ENCODE measurements around the gene ATRNL1.
"Not testable (repeated sequence)": the region's sequence is repeated elsewhere in the genome, so short reads cannot be mapped to it uniquely, and the experiment has no call there.

The ATRNL1 gene

GRCh38 chr10:115129752-115130151 is 36.6 kb downstream of the ATRNL1 start:
- Histone ChIP-seq H3K9me3 (ENCODE audit: control insufficient read depth, low read length) (no peaks in the 10 kb centered on the region), H3K36me3 (ENCODE audit: control insufficient read depth, insufficient read depth, low read length) (no peaks in the 10 kb centered on the region), H3K27ac (ENCODE audit: low read depth, low read length, severe bottlenecking) (no peak overlapping the region), H3K4me1 (ENCODE audit: control insufficient read depth, insufficient read depth, low read length, poor library complexity, severe bottlenecking) (no peaks in the 10 kb centered on the region), H3K4me3 (ENCODE audit: extremely low read depth, insufficient read depth, low read length, poor library complexity, severe bottlenecking) (no peak overlapping the region)

GRCh38 chr10:115136616-115137015 is 43.5 kb downstream of the ATRNL1 start:
- no peaks in the 10 kb centered on the region for H3K36me3 ChIP-seq (ENCODE audit: control insufficient read depth, insufficient read depth, low read length)
- no peaks in the 10 kb centered on the region for H3K4me1 ChIP-seq (ENCODE audit: control insufficient read depth, insufficient read depth, low read length, poor library complexity, severe bottlenecking)
- H3K9me3 ChIP-seq (ENCODE audit: control insufficient read depth, low read length), result peaks cover 6% of the 10 kb centered on the region
- H3K27ac ChIP-seq (ENCODE audit: low read depth, low read length, severe bottlenecking), result no peak overlapping the region
- H3K4me3 ChIP-seq (ENCODE audit: extremely low read depth, insufficient read depth, low read length, poor library complexity, severe bottlenecking), result no peak overlapping the region

GRCh38 chr10:115141254-115141653 is 48.1 kb downstream of the ATRNL1 start:
- no peaks in the 10 kb centered on the region for H3K36me3 ChIP-seq (ENCODE audit: control insufficient read depth, insufficient read depth, low read length)
- H3K4me3 ChIP-seq (ENCODE audit: extremely low read depth, insufficient read depth, low read length, poor library complexity, severe bottlenecking), result no peak overlapping the region
- H3K27ac ChIP-seq (ENCODE audit: low read depth, low read length, severe bottlenecking), result no peak overlapping the region
- no peaks in the 10 kb centered on the region for H3K4me1 ChIP-seq (ENCODE audit: control insufficient read depth, insufficient read depth, low read length, poor library complexity, severe bottlenecking)
- peaks cover 6% of the 10 kb centered on the region for H3K9me3 ChIP-seq (ENCODE audit: control insufficient read depth, low read length)

GRCh38 chr10:115157357-115157756 is 64.2 kb downstream of the ATRNL1 start:
- Histone ChIP-seq H3K36me3 (ENCODE audit: control insufficient read depth, insufficient read depth, low read length) (no peaks in the 10 kb centered on the region), H3K9me3 (ENCODE audit: control insufficient read depth, low read length) (no peaks in the 10 kb centered on the region), H3K4me1 (ENCODE audit: control insufficient read depth, insufficient read depth, low read length, poor library complexity, severe bottlenecking) (no peaks in the 10 kb centered on the region), H3K4me3 (ENCODE audit: extremely low read depth, insufficient read depth, low read length, poor library complexity, severe bottlenecking) (no peak overlapping the region), H3K27ac (ENCODE audit: low read depth, low read length, severe bottlenecking) (no peak overlapping the region)
- WGBS, 2 experiments (ENCODE audit: insufficient coverage in 2 of 2), result 29 to 83% methylated on average over 1 of the region's 2 CpGs

DNA sequence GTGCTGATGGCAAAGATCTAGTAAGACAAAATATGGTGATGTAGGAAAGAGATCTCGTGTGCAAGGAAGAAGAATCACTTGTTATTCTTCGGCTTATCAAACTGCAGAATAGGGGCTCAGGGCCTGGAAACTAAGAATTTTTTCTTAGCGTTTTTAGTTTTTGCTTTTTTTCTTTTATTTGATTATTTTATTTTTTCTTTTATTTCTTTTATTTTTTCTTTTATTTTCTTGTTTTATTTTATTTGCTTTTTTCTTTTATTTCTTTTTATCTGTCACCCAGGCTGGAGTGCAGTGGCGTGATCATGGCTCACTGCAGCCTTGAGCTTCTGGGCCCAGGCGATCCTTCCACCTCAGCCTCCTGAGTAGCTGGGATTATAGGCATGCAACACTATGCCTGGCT is 70.0 kb downstream of the ATRNL1 start:
- Histone ChIP-seq H3K27ac (ENCODE audit: low read depth, low read length, severe bottlenecking) (no peak overlapping the region), H3K36me3 (ENCODE audit: control insufficient read depth, insufficient read depth, low read length) (no peaks in the 10 kb centered on the region), H3K9me3 (ENCODE audit: control insufficient read depth, low read length) (no peaks in the 10 kb centered on the region), H3K4me1 (ENCODE audit: control insufficient read depth, insufficient read depth, low read length, poor library complexity, severe bottlenecking) (no peaks in the 10 kb centered on the region), H3K4me3 (ENCODE audit: extremely low read depth, insufficient read depth, low read length, poor library complexity, severe bottlenecking) (no peak overlapping the region)
- 95 to 98% methylated on average over 3 to 4 of the region's 5 CpGs for WGBS, 2 experiments (ENCODE audit: insufficient coverage in 2 of 2)

DNA sequence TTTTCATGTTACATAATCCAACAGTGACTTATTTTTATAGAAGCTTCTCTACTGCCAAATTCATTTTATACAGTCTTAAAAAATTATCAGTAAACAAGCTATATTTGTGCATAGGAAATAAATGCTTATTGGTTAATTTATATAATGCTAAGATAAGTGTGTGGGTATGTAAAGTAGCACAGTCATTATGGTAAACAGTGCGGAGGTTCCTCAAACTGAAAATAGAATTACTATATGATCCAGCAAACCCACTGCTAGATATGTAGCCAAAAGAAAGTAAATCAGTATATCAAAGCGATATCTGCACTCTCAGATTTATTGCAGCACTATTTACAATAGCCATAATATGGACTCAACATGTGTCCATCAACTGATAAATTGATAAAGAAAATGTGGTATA is 71.1 kb downstream of the ATRNL1 start:
- no CpG with 5 or more reads among the region's 2 CpGs for WGBS, 2 experiments (ENCODE audit: insufficient coverage in 2 of 2)
- no peaks in the 10 kb centered on the region for H3K36me3 ChIP-seq (ENCODE audit: control insufficient read depth, insufficient read depth, low read length)
- H3K4me1 ChIP-seq (ENCODE audit: control insufficient read depth, insufficient read depth, low read length, poor library complexity, severe bottlenecking), result no peaks in the 10 kb centered on the region
- no peaks in the 10 kb centered on the region for H3K9me3 ChIP-seq (ENCODE audit: control insufficient read depth, low read length)
- H3K4me3 ChIP-seq (ENCODE audit: extremely low read depth, insufficient read depth, low read length, poor library complexity, severe bottlenecking), result no peak overlapping the region
- no peak overlapping the region for H3K27ac ChIP-seq (ENCODE audit: low read depth, low read length, severe bottlenecking)

- WGBS, 2 experiments (ENCODE audit: insufficient coverage in 2 of 2), result no CpG with 5 or more reads among the region's 2 CpGs
- Histone ChIP-seq H3K27ac (ENCODE audit: low read depth, low read length, severe bottlenecking) (no peak overlapping the region), H3K4me1 (ENCODE audit: control insufficient read depth, insufficient read depth, low read length, poor library complexity, severe bottlenecking) (no peaks in the 10 kb centered on the region), H3K4me3 (ENCODE audit: extremely low read depth, insufficient read depth, low read length, poor library complexity, severe bottlenecking) (no peak overlapping the region), H3K9me3 (ENCODE audit: control insufficient read depth, low read length) (no peaks in the 10 kb centered on the region), H3K36me3 (ENCODE audit: control insufficient read depth, insufficient read depth, low read length) (no peaks in the 10 kb centered on the region)
Measured at GRCh38 chr10:115167751-115168150, 74.6 kb downstream of the ATRNL1 start.

DNA sequence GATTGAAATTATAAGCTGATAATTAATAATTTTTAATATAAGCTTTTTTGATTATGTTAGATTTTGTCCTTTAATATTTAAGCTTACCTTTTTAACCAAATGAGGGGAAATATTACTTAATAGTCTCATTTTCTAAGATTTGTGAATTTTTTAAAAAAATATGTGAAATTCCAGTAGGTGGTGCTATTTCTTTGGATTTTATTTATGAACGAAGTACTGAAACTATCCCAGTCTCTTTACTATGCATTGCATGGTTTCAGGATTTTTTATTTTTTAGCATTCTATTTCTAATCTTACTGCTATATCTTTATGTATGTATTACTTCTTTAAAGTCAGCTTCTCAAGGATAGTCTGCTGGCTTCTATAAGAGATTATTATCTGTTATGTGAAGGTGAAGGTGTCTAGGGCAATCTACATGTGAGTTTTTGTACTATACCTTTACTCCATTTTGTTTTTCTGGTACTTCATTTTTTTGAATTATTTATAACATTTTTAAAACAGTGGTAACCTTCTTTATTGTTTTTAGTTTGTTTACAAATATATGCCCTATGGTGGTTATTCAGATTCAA is 78.3 kb downstream of the ATRNL1 start:
- no peaks in the 10 kb centered on the region for H3K4me1 ChIP-seq (ENCODE audit: control insufficient read depth, insufficient read depth, low read length, poor library complexity, severe bottlenecking)
- no CpG with 5 or more reads among the region's 1 CpG for WGBS, 2 experiments (ENCODE audit: insufficient coverage in 2 of 2)
- H3K9me3 ChIP-seq (ENCODE audit: control insufficient read depth, low read length), result no peaks in the 10 kb centered on the region
- no peak overlapping the region for H3K4me3 ChIP-seq (ENCODE audit: extremely low read depth, insufficient read depth, low read length, poor library complexity, severe bottlenecking)
- no peaks in the 10 kb centered on the region for H3K36me3 ChIP-seq (ENCODE audit: control insufficient read depth, insufficient read depth, low read length)
- no peak overlapping the region for H3K27ac ChIP-seq (ENCODE audit: low read depth, low read length, severe bottlenecking)

DNA sequence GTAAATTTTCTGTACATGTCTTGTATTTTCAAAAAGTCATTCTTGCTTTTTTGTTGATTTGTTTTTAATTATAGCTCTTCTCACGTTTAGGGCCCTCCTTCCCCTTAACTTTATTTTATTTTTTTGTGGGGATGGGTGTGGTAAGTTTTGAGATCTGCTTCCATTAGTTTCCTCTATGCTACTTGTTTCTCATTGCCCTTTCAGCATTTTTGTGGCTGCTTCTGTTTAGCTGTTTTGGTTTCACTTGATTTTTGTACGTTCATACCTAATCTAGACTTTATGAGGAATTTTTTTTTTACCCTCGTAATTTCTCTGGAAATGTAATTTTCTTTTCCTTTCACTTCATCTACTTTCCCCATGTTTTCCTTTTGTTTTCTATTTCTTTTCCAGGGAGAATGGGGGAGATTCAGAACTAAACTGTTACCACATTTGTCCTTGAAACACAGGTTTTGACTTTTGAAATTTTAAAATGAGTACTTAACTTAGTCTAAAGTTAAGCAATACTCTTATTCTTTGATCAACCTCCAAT is 80.8 kb downstream of the ATRNL1 start:
- Histone ChIP-seq H3K4me3 (ENCODE audit: extremely low read depth, insufficient read depth, low read length, poor library complexity, severe bottlenecking) (no peak overlapping the region), H3K27ac (ENCODE audit: low read depth, low read length, severe bottlenecking) (no peak overlapping the region), H3K9me3 (ENCODE audit: control insufficient read depth, low read length) (no peaks in the 10 kb centered on the region), H3K4me1 (ENCODE audit: control insufficient read depth, insufficient read depth, low read length, poor library complexity, severe bottlenecking) (no peaks in the 10 kb centered on the region), H3K36me3 (ENCODE audit: control insufficient read depth, insufficient read depth, low read length) (no peaks in the 10 kb centered on the region)
- no CpG with 5 or more reads among the region's 3 CpGs for WGBS, 2 experiments (ENCODE audit: insufficient coverage in 2 of 2)

DNA sequence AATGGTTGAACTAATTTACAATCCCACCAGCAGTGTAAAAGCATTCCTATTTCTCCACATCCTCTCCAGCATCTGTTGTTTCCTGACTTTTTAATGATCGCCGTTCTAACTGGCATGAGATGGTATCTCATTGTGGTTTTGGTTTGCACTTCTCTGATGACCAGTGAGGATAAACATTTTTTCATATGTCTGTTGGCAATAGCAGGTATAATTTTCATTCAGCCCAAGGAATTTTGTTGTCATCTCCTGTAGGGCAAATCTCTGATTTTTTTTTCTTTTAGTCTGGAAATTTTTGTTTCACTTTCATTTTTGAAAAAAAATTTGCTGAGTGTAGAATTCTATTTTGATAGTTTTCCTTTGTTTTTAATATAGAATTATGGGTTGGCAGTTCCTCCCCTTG is 114.1 kb downstream of the ATRNL1 start:
- not testable (repeated sequence) for H3K36me3 ChIP-seq (ENCODE audit: control insufficient read depth, insufficient read depth, low read length); H3K27ac ChIP-seq (ENCODE audit: low read depth, low read length, severe bottlenecking)
- 90% methylated on average over 2 of the region's 2 CpGs; no CpG with 5 or more reads in 1 of the 2 experiments for WGBS, 2 experiments (ENCODE audit: insufficient coverage in 2 of 2)

DNA sequence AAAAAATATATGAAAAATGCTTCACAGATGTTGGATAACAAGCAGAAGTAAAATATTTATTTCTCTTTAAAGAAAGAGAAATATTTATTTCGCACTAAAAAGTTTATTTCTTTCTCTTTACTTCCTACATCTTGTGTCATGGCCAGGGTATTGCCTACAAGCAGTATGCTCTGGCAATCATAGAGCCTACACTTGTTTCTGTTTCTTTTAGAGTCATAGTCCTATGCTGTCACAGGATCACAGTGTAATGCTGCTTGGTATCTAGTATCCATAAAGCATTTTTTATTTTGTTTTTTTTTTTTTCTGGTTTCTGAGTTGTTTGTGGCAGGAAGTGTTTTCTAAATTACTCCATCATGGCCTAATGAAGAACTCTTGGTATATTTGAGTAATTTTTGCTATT is 116.0 kb downstream of the ATRNL1 start:
- no peaks in the 10 kb centered on the region for H3K36me3 ChIP-seq (ENCODE audit: control insufficient read depth, insufficient read depth, low read length)
- WGBS, 2 experiments (ENCODE audit: insufficient coverage in 2 of 2), result no CpG with 5 or more reads among the region's 1 CpG
- H3K27ac ChIP-seq (ENCODE audit: low read depth, low read length, severe bottlenecking), result no peak overlapping the region
- no peaks in the 10 kb centered on the region for H3K4me1 ChIP-seq (ENCODE audit: control insufficient read depth, insufficient read depth, low read length, poor library complexity, severe bottlenecking)
- H3K9me3 ChIP-seq (ENCODE audit: control insufficient read depth, low read length), result no peaks in the 10 kb centered on the region
- no peak overlapping the region for H3K4me3 ChIP-seq (ENCODE audit: extremely low read depth, insufficient read depth, low read length, poor library complexity, severe bottlenecking)

More for the DNA sequence above, 114.1 kb downstream of the ATRNL1 start:
- not testable (repeated sequence) for H3K4me3 ChIP-seq (ENCODE audit: extremely low read depth, insufficient read depth, low read length, poor library complexity, severe bottlenecking); H3K4me1 ChIP-seq (ENCODE audit: control insufficient read depth, insufficient read depth, low read length, poor library complexity, severe bottlenecking); H3K9me3 ChIP-seq (ENCODE audit: control insufficient read depth, low read length)

Data from mesodermal cell (in vitro differentiated cells).